ENCODE data around the gene CDH4. TPM values are rescaled to one million over a fixed set of nuclear protein-coding genes. Genes with fewer than 3 reads are reported as not detected.

Gene CDH4
- total RNA-seq, 1 donor from 2014 or later = 2.9 TPM

- H3K9me3 Mint-ChIP-seq = peaks cover 21% of the 10 kb centered on the region
- H3K4me1 Mint-ChIP-seq = peaks cover 53% of the 10 kb centered on the region
- peaks cover 8% of the 10 kb centered on the region for H3K27me3 Mint-ChIP-seq (ENCODE audit: insufficient read depth, low read depth)
These were observed 95.4 kb downstream of the CDH4 start for GRCh38 chr20:61347443-61347842.

GRCh38 chr20:61349447-61350165, 97.5 kb downstream of the CDH4 start:
- Histone ChIP-seq H3K27me3 (peaks cover 12% of the 10 kb centered on the region), H3K4me1 (peaks cover 19% of the 10 kb centered on the region), H2AFZ (replicated peaks) (no peak overlapping the region), H3K27ac (no peak overlapping the region), H3K9ac (no peak overlapping the region), H4K20me1 (ENCODE audit: low read depth) (no peaks in the 10 kb centered on the region), H3K4me3 (no peak overlapping the region), H3F3A (ENCODE audit: low read depth) (peaks cover 9% of the 10 kb centered on the region), H3K79me2 (ENCODE audit: low read depth) (no peaks in the 10 kb centered on the region), H3K36me3 (no peaks in the 10 kb centered on the region), H3K4me2 (no peak overlapping the region), H3K9me3 (ENCODE audit: low read depth) (no peaks in the 10 kb centered on the region)
- Mint-ChIP-seq H3K9me3 (peaks cover 12% of the 10 kb centered on the region), H3K27ac (no peak overlapping the region), H3K27me3 (ENCODE audit: insufficient read depth, low read depth) (peaks cover 8% of the 10 kb centered on the region), H3K4me1 (peaks cover 59% of the 10 kb centered on the region), H3K4me3 (no peak overlapping the region), H3K36me3 (peaks cover 8% of the 10 kb centered on the region)
- TF ChIP-seq EZH2phosphoT487 (IDR thresholded peaks at IDR 0.05) (no peak), CTCF (IDR thresholded peaks at IDR 0.05) (no peak), EZH2 (IDR thresholded peaks at IDR 0.05) (no peak)
- no peak for DNase-seq (ENCODE audit: low spot score)

More at GRCh38 chr20:61347443-61347842, 95.4 kb downstream of the CDH4 start:
- H3K36me3 Mint-ChIP-seq = peaks cover 15% of the 10 kb centered on the region
- H3K36me3 ChIP-seq = no peaks in the 10 kb centered on the region
- no peak for DNase-seq (ENCODE audit: low spot score)
- no peak overlapping the region for H2AFZ ChIP-seq (replicated peaks)
- peaks cover 14% of the 10 kb centered on the region for H3K27me3 ChIP-seq
- no peak overlapping the region for H3K27ac ChIP-seq
- H3K79me2 ChIP-seq (ENCODE audit: low read depth) = no peaks in the 10 kb centered on the region
- no peak overlapping the region for H3K4me2 ChIP-seq
- peaks cover 7% of the 10 kb centered on the region for H3F3A ChIP-seq (ENCODE audit: low read depth)
- no peak overlapping the region for H3K4me3 ChIP-seq
- peaks cover 8% of the 10 kb centered on the region for H3K4me1 ChIP-seq
- no peak overlapping the region for H3K27ac Mint-ChIP-seq
- no peak for TF ChIP-seq EZH2phosphoT487 (IDR thresholded peaks at IDR 0.05)
- no peak for TF ChIP-seq EZH2 (IDR thresholded peaks at IDR 0.05)
- TF ChIP-seq CTCF (IDR thresholded peaks at IDR 0.05) = no peak
- no peak overlapping the region for H3K9ac ChIP-seq
- no peak overlapping the region for H3K4me3 Mint-ChIP-seq
- no peaks in the 10 kb centered on the region for H4K20me1 ChIP-seq (ENCODE audit: low read depth)
- H3K9me3 ChIP-seq (ENCODE audit: low read depth) = no peaks in the 10 kb centered on the region

- Histone ChIP-seq H3K4me1 (peaks cover 20% of the 10 kb centered on the region), H3K9me3 (ENCODE audit: low read depth) (no peaks in the 10 kb centered on the region), H3K36me3 (no peaks in the 10 kb centered on the region), H4K20me1 (ENCODE audit: low read depth) (no peaks in the 10 kb centered on the region), H2AFZ (replicated peaks) (no peak overlapping the region), H3K4me2 (no peak overlapping the region), H3F3A (ENCODE audit: low read depth) (peaks cover 9% of the 10 kb centered on the region), H3K4me3 (no peak overlapping the region), H3K79me2 (ENCODE audit: low read depth) (no peaks in the 10 kb centered on the region), H3K27me3 (peaks cover 9% of the 10 kb centered on the region), H3K9ac (no peak overlapping the region), H3K27ac (no peak overlapping the region)
- peaks cover 68% of the 10 kb centered on the region for H3K4me1 Mint-ChIP-seq
- H3K4me3 Mint-ChIP-seq = no peak overlapping the region
- H3K27me3 Mint-ChIP-seq (ENCODE audit: insufficient read depth, low read depth) = peaks cover 4% of the 10 kb centered on the region
- peak overlapping the region; percentile 86 for H3K27ac Mint-ChIP-seq
- no peak for TF ChIP-seq EZH2phosphoT487 (IDR thresholded peaks at IDR 0.05)
- TF ChIP-seq CTCF (IDR thresholded peaks at IDR 0.05) = peak; percentile 30
- H3K36me3 Mint-ChIP-seq = peaks cover 8% of the 10 kb centered on the region
- H3K9me3 Mint-ChIP-seq = peaks cover 12% of the 10 kb centered on the region
- no peak for DNase-seq (ENCODE audit: low spot score)
These were observed 98.6 kb downstream of the CDH4 start for GRCh38 chr20:61350500-61351250.

All from neural progenitor cell (in vitro differentiated cells).